Retinal pigment epithelial cell (primary cell): ENCODE measurements around the gene CDH15.

Experiments used
- DNase-seq: peaks from one replicate; pipeline ENCODE4 v3.0.0-alpha.2; 2010; ENCODE audit warnings: low read depth
- H3K4me3 ChIP-seq: 2 replicates; pipeline ENCODE4 v1.5.1; 2011; ENCODE audit warnings: mild to moderate bottlenecking, low read length, control low read depth, moderate library complexity
- TF ChIP-seq, protein P1 (sequence below): conservative IDR thresholded peaks from 2 replicates; pipeline ENCODE4 v1.5.1; 2011; ENCODE audit warnings: low read depth, low read length, control low read depth, inconsistent platforms

The CDH15 gene

GRCh38 chr16:89197033-89197632 lies 25.6 kb downstream of the CDH15 start:
- no peak for DNase-seq
- H3K4me3 ChIP-seq, result no peak overlapping the region
- TF ChIP-seq, protein P1, sequence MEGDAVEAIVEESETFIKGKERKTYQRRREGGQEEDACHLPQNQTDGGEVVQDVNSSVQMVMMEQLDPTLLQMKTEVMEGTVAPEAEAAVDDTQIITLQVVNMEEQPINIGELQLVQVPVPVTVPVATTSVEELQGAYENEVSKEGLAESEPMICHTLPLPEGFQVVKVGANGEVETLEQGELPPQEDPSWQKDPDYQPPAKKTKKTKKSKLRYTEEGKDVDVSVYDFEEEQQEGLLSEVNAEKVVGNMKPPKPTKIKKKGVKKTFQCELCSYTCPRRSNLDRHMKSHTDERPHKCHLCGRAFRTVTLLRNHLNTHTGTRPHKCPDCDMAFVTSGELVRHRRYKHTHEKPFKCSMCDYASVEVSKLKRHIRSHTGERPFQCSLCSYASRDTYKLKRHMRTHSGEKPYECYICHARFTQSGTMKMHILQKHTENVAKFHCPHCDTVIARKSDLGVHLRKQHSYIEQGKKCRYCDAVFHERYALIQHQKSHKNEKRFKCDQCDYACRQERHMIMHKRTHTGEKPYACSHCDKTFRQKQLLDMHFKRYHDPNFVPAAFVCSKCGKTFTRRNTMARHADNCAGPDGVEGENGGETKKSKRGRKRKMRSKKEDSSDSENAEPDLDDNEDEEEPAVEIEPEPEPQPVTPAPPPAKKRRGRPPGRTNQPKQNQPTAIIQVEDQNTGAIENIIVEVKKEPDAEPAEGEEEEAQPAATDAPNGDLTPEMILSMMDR, result no peak

DNA sequence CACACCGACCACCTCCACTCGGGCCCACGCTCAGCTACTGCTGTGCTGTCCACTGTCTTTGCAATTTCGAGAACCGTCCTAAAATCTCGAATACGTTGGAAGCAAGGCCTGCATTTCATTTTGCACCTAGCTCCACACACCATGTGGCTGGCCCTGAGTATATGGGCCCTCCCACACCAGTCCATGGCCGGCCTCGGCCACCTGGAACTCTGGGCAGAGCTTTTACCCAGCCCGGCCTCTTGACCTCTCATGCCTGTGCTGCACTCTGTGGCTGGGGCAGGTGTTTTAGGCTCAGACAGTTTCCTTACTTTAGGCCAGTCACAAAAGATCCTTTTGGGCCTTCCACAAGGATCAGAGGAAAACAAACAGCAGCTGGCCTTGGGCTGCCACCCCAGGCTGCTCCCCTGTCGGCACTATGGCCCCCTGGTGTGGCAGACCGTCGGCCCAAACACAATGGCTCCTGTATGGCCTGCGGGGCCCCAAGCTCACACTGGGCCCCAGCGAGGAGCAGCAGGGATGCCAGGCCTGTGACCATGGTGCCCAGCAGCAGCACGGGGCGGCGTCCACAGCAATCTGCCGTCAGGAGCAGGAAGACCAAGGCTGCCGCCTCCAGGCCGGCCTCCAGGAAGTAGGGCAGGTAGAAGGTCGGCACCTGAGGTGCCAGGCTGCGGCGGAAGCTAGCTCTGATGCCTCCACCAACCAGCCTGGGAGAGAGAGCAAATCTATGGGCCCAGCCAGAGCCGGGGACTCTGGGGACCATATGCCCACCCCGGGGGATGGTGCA lies 26.3 kb downstream of the CDH15 start:
- no peak for DNase-seq
- TF ChIP-seq, protein P1, result no peak
- H3K4me3 ChIP-seq, result no peak overlapping the region

- no peak for DNase-seq
- H3K4me3 ChIP-seq, result no peak overlapping the region
- TF ChIP-seq, protein P1, result no peak
Measured at GRCh38 chr16:89198417-89199240, 27.1 kb downstream of the CDH15 start.

GRCh38 chr16:89199241-89200123 lies 27.9 kb downstream of the CDH15 start:
- TF ChIP-seq, protein P1, result no peak
- no peak for DNase-seq
- H3K4me3 ChIP-seq, result no peak overlapping the region

- TF ChIP-seq, protein P1, result no peak
- no peak for DNase-seq
- H3K4me3 ChIP-seq, result no peak within 1 kb of the TSS
Measured at GRCh38 chr16:89200124-89200849, 28.7 kb downstream of the CDH15 start, which contains the start of gene SLC22A31. Gene SLC22A31 (minus strand): TSS chr16:89200537. CDS start chr16:89200501, 36 bp downstream.

GRCh38 chr16:89200850-89201411 lies 29.4 kb downstream of the CDH15 start:
- TF ChIP-seq, protein P1, result no peak
- no peak overlapping the region for H3K4me3 ChIP-seq
- DNase-seq, result no peak
